Right lobe of liver (tissue), 4 donors: Measurements from ENCODE around the gene NR2F1-AS1.

Source experiments
- CTCF ChIP-seq, 4 donors: fragments of 200-600 bp in 3 of 4; fragments of 450-650 bp in 1 of 4; IDR thresholded peaks; one replicate each; pipeline versions ENCODE4 v1.5.1 to v1.8.0; 2016 to 2022; ENCODE audit warnings: antibody characterized with exemption in 4 of 4, mild to moderate bottlenecking in 2 of 4
- POLR2A ChIP-seq: fragments of 450-650 bp; IDR thresholded peaks from one replicate; pipeline ENCODE4 v1.6.1; 2017; ENCODE audit warnings: antibody characterized with exemption, mild to moderate bottlenecking
- donor health status: DM: no; HTN: no; CAD: no.
- donor health status: DM: no; HTN: no; CAD: no.
- donor health status: DM: no; HTN: yes; CAD: no.

GRCh38 chr5:93417490-93417889, 163.5 kb downstream of the NR2F1-AS1 start:
- TF ChIP-seq CTCF (IDR thresholded peaks at IDR 0.05) (no peak), POLR2A (no peak)
